GM12801 (cell line): Measurements from ENCODE around the gene MX2.

ENCODE experiments used
- CTCF ChIP-seq: IDR thresholded peaks from one replicate; pipeline ENCODE4 v1.5.1; 2011; ENCODE audit warnings: control low read depth; ENCODE audit not compliant: insufficient read length; ENCODE audit errors: extremely low read depth

MX2 gene

GRCh38 chr21:41453761-41454160, 91.9 kb downstream of the MX2 start:
- no peak for TF ChIP-seq CTCF

GRCh38 chr21:41458121-41458520, 96.3 kb downstream of the MX2 start:
- no peak for TF ChIP-seq CTCF

- no peak for TF ChIP-seq CTCF
Measured at GRCh38 chr21:41458559-41458958, 96.7 kb downstream of the MX2 start.
